ENCODE data around the gene TBC1D13.
"Not testable (repeated sequence)": the region's sequence is repeated elsewhere in the genome, so short reads cannot be mapped to it uniquely, and the experiment has no call there.

Gene TBC1D13

GRCh38 chr9:128821584-128822406, 34.7 kb downstream of the TBC1D13 start:
- DNase-seq (ENCODE audit: low spot score), result no peak

GRCh38 chr9:128822407-128823042, 35.5 kb downstream of the TBC1D13 start:
- DNase-seq (ENCODE audit: low spot score), result no peak

- DNase-seq (ENCODE audit: low spot score), result no peak
Observed at GRCh38 chr9:128823362-128823902, 36.4 kb downstream of the TBC1D13 start.

- no peak for DNase-seq (ENCODE audit: low spot score)
Observed at GRCh38 chr9:128823903-128824406, 36.9 kb downstream of the TBC1D13 start.

- no peak for DNase-seq (ENCODE audit: low spot score)
Observed at GRCh38 chr9:128824911-128825310, 37.9 kb downstream of the TBC1D13 start.

- DNase-seq (ENCODE audit: low spot score), result no peak
Observed at GRCh38 chr9:128825923-128826700, 39.1 kb downstream of the TBC1D13 start.

GRCh38 chr9:128828267-128828666, 41.2 kb downstream of the TBC1D13 start:
- DNase-seq (ENCODE audit: low spot score), result no peak

- DNase-seq (ENCODE audit: low spot score), result peak; percentile 58
Observed at GRCh38 chr9:128828719-128829452, 41.8 kb downstream of the TBC1D13 start.

GRCh38 chr9:128829477-128830251, 42.6 kb downstream of the TBC1D13 start, which contains the start of gene SPOUT1:
TSS of gene SPOUT1 (minus strand) at chr9:128829794. CDS start at chr9:128829780, 14 bp downstream.
- peak; percentile 99 for DNase-seq (ENCODE audit: low spot score)

- no peak for DNase-seq (ENCODE audit: low spot score)
Observed at GRCh38 chr9:128833696-128834095, 46.6 kb downstream of the TBC1D13 start.

- no peak for DNase-seq (ENCODE audit: low spot score)
Observed at GRCh38 chr9:128835246-128836210, 48.5 kb downstream of the TBC1D13 start.

GRCh38 chr9:128836509-128837145, 49.6 kb downstream of the TBC1D13 start:
- no peak for DNase-seq (ENCODE audit: low spot score)

- DNase-seq (ENCODE audit: low spot score), result no peak
Observed at GRCh38 chr9:128838338-128838737, 51.3 kb downstream of the TBC1D13 start.

GRCh38 chr9:128840524-128840923, 53.5 kb downstream of the TBC1D13 start:
- DNase-seq (ENCODE audit: low spot score), result no peak

- DNase-seq (ENCODE audit: low spot score), result no peak
Observed at GRCh38 chr9:128841694-128842492, 54.8 kb downstream of the TBC1D13 start.

GRCh38 chr9:128843171-128843570, 56.1 kb downstream of the TBC1D13 start:
- DNase-seq (ENCODE audit: low spot score), result not testable (repeated sequence)

GRCh38 chr9:128845186-128845931, 58.3 kb downstream of the TBC1D13 start:
- no peak for DNase-seq (ENCODE audit: low spot score)
